Testis (tissue), 3 donors: ENCODE measurements around the gene KRT36. TPM values are rescaled to one million over a fixed set of nuclear protein-coding genes. Genes with fewer than 3 reads are reported as not detected.

Source experiments
- DNase-seq: peaks from one replicate; pipeline ENCODE4 v3.0.0-alpha.2; 2019
- H3K27ac ChIP-seq, 2 donors: fragments of 200-600 bp; sonication (generic); one replicate each; pipeline ENCODE4 v1.5.1; 2019
- H3K27me3 ChIP-seq: fragments of 200-600 bp; sonication (generic); one replicate; pipeline ENCODE4 v1.5.1; 2019
- H3K36me3 ChIP-seq: fragments of 200-600 bp; sonication (generic); one replicate; pipeline ENCODE4 v1.5.1; 2017; ENCODE audit warnings: low read depth; ENCODE audit errors: missing control alignments
- H3K4me1 ChIP-seq: fragments of 200-600 bp; sonication (generic); one replicate; pipeline ENCODE4 v1.5.1; 2019
- H3K4me3 ChIP-seq, 2 donors: fragments of 200-600 bp; sonication (generic); one replicate each; pipeline ENCODE4 v1.5.1; 2017 to 2019
- H3K9me3 ChIP-seq: fragments of 200-600 bp; sonication (generic); one replicate; pipeline ENCODE4 v1.5.1; 2017
- POLR2A ChIP-seq: fragments of 450-650 bp; IDR thresholded peaks from one replicate; pipeline ENCODE4 v1.6.1; 2017; ENCODE audit warnings: antibody characterized with exemption, mild to moderate bottlenecking, moderate library complexity
- WGBS, 2 donors: methylation state at CpG; one replicate each; pipeline ENCODE4 v1.1.5; 2018; 5-methylcytosine and 5-hydroxymethylcytosine counted together
- intact Hi-C: fragments of 100-400 bp; cut with DNase I; formaldehyde crosslinking; loops from one replicate; pipeline ENCODE4 v1.15.1; 2023; ENCODE audit warnings: low total_unique reads
- polyA plus RNA-seq: library from polyadenylated mRNA; stranded (reverse); fragments of 350-450 nt; fragmentation: Illumina TruSeq; extraction: RNeasy Lipid Tissue Mini Kit (QIAGEN cat#74804); gene quantifications from one replicate; pipeline ENCODE4 v1.2.3, GENCODE V29; 2014; ENCODE audit warnings: low read depth, low replicate concordance; ENCODE audit not compliant: insufficient read depth
- total RNA-seq, 2 donors: library from RNA; depleted of rRNA; stranded (reverse); fragments of >200 nt; gene quantifications; one replicate each; pipeline ENCODE4 v1.2.3, GENCODE V29; 2016
- TF ChIP-seq, protein P1 (sequence below), 3 experiments: fragments of 450-650 bp in 2 of 3; fragments of 200-600 bp in 1 of 3; sonication (generic) in 1 of 3; IDR thresholded peaks; one replicate each; pipeline ENCODE4 v1.5.1; 2016 to 2019; ENCODE audit warnings: antibody characterized with exemption in 3 of 3, mild to moderate bottlenecking in 2 of 3, moderate library complexity in 1 of 3

Gene KRT36
- total and polyA plus RNA-seq, 3 donors from 2014 or later = 0.24 to 0.43 (median 0.24) TPM

DNA sequence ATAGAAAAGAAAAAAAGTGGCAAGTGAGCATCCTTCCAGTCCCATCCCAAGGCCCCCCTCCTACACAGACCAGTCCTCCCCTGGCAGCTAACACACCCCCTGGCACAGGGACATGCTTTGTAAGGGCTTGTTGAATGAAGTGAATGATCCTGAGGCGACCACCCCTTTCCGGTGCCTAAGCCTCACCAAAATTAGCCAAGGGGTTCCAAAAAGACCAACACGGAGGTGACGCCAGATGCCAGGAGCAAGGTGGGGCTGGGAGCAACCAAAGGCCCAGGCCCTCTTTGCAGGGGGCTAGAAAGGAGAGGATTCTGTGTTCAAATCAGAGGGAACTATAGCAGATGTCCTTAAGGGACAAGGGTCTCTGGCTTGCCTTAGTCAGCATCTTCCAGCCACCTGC lies 14.3 kb downstream of the KRT36 start:
- WGBS, 2 donors = 90 to 97% methylated on average over 4 of the region's 4 CpGs
- TF ChIP-seq, protein P1, sequence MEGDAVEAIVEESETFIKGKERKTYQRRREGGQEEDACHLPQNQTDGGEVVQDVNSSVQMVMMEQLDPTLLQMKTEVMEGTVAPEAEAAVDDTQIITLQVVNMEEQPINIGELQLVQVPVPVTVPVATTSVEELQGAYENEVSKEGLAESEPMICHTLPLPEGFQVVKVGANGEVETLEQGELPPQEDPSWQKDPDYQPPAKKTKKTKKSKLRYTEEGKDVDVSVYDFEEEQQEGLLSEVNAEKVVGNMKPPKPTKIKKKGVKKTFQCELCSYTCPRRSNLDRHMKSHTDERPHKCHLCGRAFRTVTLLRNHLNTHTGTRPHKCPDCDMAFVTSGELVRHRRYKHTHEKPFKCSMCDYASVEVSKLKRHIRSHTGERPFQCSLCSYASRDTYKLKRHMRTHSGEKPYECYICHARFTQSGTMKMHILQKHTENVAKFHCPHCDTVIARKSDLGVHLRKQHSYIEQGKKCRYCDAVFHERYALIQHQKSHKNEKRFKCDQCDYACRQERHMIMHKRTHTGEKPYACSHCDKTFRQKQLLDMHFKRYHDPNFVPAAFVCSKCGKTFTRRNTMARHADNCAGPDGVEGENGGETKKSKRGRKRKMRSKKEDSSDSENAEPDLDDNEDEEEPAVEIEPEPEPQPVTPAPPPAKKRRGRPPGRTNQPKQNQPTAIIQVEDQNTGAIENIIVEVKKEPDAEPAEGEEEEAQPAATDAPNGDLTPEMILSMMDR (IDR thresholded peaks at IDR 0.05) = no peak
- TF ChIP-seq POLR2A = no peak
- no peaks in the 10 kb centered on the region for H3K36me3 ChIP-seq
- intact Hi-C loops = no loop called here
- no peak overlapping the region for H3K27ac ChIP-seq
- H3K4me3 ChIP-seq = no peak overlapping the region
- no peaks in the 10 kb centered on the region for H3K9me3 ChIP-seq
- DNase-seq = no peak
- H3K27me3 ChIP-seq = no peaks in the 10 kb centered on the region
- no peaks in the 10 kb centered on the region for H3K4me1 ChIP-seq

DNA sequence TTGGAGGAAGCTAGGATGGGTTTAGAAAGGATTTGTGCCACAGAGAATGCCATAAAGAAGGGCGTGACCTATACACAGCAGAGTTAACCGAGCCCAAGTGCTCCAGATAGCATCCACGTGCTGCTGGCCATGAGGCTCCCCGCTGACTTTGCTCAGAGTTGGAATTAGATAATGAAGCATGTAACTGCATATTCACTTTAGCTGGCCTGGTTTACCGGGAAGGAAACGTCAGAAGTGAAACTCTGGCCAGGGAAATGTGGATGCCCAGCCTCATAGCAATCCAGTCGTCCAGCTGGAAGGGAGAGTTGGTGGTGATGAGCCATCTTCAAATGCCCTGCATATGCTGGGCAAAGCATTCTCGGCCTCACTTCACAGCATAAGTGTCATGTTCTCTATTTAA lies 14.8 kb downstream of the KRT36 start:
- DNase-seq = no peak
- no peak for TF ChIP-seq POLR2A
- TF ChIP-seq, protein P1 (IDR thresholded peaks at IDR 0.05) = no peak
- no peaks in the 10 kb centered on the region for H3K4me1 ChIP-seq
- H3K27me3 ChIP-seq = no peaks in the 10 kb centered on the region
- H3K9me3 ChIP-seq = no peaks in the 10 kb centered on the region
- 74 to 84% methylated on average over 8 of the region's 8 CpGs for WGBS, 2 donors
- intact Hi-C loops = no loop called here
- no peaks in the 10 kb centered on the region for H3K36me3 ChIP-seq
- no peak overlapping the region for H3K4me3 ChIP-seq
- H3K27ac ChIP-seq = no peak overlapping the region

DNA sequence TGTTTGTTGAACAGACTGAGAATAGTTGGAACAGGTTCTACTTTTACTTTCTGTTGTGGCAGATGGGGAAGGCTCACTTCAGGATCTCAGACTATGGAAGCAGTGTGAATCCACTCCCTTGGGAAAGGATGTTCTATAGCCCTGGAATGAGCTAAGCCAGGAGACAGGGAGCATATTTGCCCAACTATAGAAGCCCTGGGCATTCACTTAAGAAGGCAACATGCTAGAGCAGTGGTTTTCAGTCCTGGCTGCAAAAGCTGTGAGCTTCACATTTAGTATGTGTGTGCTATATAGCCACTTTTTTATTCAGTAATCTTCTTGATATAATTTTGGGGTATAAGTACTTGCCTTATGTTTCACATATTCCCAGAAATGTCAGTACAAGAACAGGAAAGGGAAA lies 21.4 kb downstream of the KRT36 start:
- H3K4me1 ChIP-seq = peaks cover 4% of the 10 kb centered on the region
- H3K36me3 ChIP-seq = no peaks in the 10 kb centered on the region
- H3K4me3 ChIP-seq = no peak overlapping the region
- H3K9me3 ChIP-seq = no peaks in the 10 kb centered on the region
- TF ChIP-seq, protein P1 (IDR thresholded peaks at IDR 0.05) = no peak
- TF ChIP-seq POLR2A = no peak
- intact Hi-C loops = no loop called here
- no peak overlapping the region for H3K27ac ChIP-seq
- DNase-seq = no peak
- no peaks in the 10 kb centered on the region for H3K27me3 ChIP-seq

DNA sequence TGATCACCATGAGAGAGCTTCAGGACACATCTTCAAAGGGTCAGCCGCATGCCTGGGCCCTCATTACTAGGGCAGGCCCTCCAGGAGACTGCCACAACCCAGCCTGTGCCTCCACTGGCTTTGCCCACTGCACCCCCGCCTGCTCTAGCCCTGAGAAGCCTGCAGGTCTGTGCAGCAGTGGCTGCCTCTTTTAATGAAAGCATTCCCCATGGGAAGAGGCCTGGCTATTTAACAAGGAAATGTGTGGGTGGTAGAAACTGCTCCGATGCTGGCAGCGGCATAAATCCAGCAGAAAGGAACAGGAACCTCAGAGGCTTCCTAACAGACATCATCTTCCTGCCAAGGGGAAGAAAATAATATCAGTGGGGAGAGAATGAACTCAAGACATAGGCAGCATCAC lies 22.1 kb downstream of the KRT36 start:
- Histone ChIP-seq H3K4me1 (peaks cover 4% of the 10 kb centered on the region), H3K36me3 (no peaks in the 10 kb centered on the region), H3K27ac (no peak overlapping the region), H3K9me3 (no peaks in the 10 kb centered on the region), H3K27me3 (no peaks in the 10 kb centered on the region), H3K4me3 (no peak overlapping the region)
- TF ChIP-seq, protein P1 (IDR thresholded peaks at IDR 0.05) = no peak
- no peak for TF ChIP-seq POLR2A
- WGBS, 2 donors = 58 to 63% methylated on average over 4 of the region's 4 CpGs
- intact Hi-C loops = no loop called here
- DNase-seq = no peak

DNA sequence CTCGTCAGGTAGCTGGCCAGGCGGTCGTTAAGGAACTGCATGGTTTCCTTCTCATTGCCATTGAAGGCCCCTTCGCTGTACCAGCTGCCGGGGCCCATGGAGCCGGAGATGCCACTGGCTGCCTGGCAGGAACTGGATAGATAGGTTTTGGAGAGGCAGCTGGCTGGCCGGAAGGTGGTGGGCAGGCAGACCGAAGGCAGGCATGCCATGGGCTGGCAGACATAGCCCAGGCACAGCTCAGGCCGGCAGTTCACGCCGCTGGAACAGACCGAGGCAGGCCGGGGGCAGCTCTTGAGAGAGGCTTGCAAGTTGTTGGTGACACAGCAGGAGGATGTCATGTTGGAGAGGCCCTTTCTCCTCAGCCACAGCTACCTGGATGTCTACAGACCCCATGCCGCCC lies 22.7 kb downstream of the KRT36 start, which contains the start of gene KRT32:
TSS of gene KRT32 (minus strand) at position 399 of the 400 bp plus-strand sequence. CDS start at position 338, 61 bp downstream.
- Histone ChIP-seq H3K9me3 (no peaks in the 10 kb centered on the region), H3K27ac (no peak within 1 kb of the TSS), H3K27me3 (no peaks in the 10 kb centered on the region), H3K36me3 (no peaks in the 10 kb centered on the region), H3K4me3 (no peak within 1 kb of the TSS), H3K4me1 (peaks cover 4% of the 10 kb centered on the region)
- DNase-seq = no peak
- WGBS, 2 donors = 92 to 96% methylated on average over 14 of the region's 14 CpGs
- intact Hi-C loops = no loop called here
- TF ChIP-seq, protein P1 (IDR thresholded peaks at IDR 0.05) = no peak
- TF ChIP-seq POLR2A = no peak
